GDM1 (cell line): ENCODE results near the gene TSC2.
"Not testable (repeated sequence)": the region's sequence is repeated elsewhere in the genome, so short reads cannot be mapped to it uniquely, and the experiment has no call there.

Experiments
- DNase-seq: peaks from one replicate; lab custom pipeline; 2025; lab: John Stamatoyannopoulos, UW

The TSC2 gene

GRCh38 chr16:2031081-2031577 lies 16.7 kb upstream of the TSC2 start:
- DNase-seq: no peak

GRCh38 chr16:2032285-2033056 lies 15.3 kb upstream of the TSC2 start:
- DNase-seq: no peak

DNA sequence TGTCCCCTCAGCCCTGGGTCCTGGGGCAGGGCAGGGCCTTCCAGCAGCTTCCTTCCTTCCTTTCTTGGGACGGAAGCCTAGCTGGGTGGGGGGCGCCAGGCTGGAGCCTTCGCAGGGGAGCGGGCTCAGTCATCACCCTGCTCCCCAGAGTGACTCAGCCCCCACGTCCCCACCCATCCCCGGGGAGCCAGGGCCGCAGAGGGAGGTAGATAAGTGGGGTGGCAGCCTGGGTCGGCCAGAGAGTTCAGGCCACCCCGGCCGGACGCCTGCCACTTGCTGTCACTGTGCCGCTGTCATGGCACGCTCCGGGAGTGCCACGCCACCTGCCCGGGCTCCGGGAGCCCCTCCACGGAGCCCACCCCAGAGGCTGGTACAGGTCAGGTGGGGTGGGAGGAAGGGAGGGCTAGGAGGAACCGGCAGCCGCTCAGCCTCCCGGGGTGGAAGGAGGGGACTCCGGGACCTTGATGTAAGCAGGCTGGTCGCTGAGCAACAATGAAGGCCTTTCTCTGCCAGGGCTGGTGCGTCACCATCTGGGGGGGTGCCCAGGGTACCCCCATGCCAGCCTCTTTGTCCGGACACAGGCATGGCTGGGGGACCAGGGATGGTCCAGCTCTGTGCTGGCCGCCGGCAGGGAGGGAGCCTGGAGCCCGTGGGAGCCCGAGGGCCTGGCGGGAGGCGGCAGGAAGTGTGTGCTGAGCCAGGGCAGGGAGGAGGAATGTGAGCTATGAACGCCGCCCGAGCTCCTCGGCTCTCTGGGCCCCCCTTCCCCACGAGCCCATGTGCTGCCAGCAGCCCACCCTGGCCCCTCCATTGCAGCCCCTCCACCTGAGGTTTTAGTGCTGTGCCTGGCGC lies 14.5 kb upstream of the TSC2 start:
- DNase-seq: no peak

- DNase-seq: not testable (repeated sequence)
Measured at GRCh38 chr16:2033909-2034695, 13.7 kb upstream of the TSC2 start.

GRCh38 chr16:2034696-2035430 lies 12.9 kb upstream of the TSC2 start:
- no peak for DNase-seq

GRCh38 chr16:2035431-2036199 lies 12.2 kb upstream of the TSC2 start:
- DNase-seq: no peak

- no peak for DNase-seq
Measured at GRCh38 chr16:2036200-2036966, 11.4 kb upstream of the TSC2 start.

GRCh38 chr16:2037115-2037514 lies 10.7 kb upstream of the TSC2 start:
- DNase-seq: no peak

GRCh38 chr16:2037647-2038381 lies 10.0 kb upstream of the TSC2 start:
- DNase-seq: no peak

DNA sequence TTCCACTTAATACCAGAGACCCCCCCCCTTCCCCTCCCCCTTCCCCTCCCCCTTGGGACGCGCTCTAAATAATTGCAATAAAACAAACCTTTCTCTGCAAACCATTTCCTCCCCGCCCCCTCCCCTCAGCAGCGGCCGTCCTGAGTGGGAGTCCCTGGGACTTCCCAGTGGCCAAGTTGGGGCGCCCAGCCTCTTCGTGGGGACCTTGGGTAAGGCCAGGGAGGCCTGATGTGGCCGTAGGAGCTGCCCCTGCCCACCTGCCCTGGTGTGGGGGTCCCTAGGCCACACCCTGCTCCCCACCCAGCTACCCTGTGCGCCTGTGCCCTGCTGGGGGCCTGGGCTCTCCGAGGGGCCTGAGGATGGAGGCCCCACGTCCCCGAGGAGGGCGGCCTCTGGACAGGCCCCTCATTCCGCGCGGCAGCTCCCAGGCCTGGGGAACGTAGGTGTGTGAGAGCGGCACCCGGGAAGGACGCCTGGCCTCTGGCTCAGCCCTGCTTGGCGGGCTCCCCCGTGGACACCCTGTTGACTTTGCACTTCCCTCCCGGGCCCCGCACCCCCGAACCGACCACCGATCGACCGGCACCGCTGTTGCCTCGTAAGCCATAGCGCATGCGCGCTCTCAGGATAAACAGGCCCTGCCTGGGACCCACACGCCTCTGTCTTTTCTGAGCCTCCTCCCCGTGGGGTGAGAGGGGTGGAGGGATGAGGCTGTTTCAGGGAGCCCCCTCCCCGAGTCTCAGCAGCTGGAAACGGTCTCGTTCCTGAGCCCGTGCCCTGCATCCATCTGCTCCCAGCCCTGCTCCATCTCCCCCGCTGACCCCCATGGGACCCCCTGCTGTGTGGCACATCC lies 9.2 kb upstream of the TSC2 start:
- no peak for DNase-seq

DNA sequence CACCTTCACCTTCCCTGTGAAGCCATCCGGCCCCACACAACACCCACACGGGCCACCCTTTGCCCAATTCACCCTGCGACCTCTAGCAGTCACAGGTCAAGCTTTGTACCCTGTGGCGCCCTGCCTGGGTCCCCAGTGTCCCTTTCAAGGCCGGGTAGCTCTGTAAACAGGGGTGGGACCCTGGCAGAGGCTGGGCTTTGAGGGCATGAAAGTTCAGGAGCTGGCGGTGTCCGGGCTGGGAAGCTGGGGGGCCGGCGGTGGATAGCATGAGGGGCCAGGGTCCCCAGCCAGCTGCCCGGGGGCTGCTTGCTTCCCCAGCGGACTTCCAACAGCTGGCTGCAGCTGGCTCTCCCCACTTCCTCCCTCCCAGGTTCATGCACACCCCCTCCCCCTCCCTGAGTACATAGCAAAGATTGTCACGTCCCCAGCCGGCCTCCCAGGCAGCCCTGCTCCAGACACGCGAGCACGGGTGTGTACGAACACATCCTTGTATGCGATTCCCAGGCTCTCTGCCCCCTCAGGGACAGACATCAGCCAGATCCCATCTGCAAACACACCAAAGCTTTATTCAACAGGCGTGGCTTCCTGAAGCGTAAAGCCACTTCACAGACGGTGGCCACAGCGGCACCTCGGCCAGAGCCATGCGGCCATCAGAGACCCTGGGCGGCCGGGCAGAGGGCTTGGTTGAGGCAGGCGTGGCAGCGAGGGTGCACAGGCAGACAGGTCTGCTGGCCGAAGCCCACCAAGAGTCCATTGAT lies 8.3 kb upstream of the TSC2 start:
- no peak for DNase-seq

- DNase-seq: no peak
Measured at GRCh38 chr16:2040041-2040786, 7.6 kb upstream of the TSC2 start.

- DNase-seq: no peak
Measured at GRCh38 chr16:2040787-2041522, 6.8 kb upstream of the TSC2 start.

GRCh38 chr16:2042171-2042985 lies 5.4 kb upstream of the TSC2 start:
- DNase-seq: no peak

- DNase-seq: no peak
Measured at GRCh38 chr16:2042986-2043666, 4.7 kb upstream of the TSC2 start.
